Lower lobe of right lung (tissue), 2 donors: Measurements from ENCODE around the gene ATRNL1. TPM values are rescaled to one million over a fixed set of nuclear protein-coding genes. Genes with fewer than 3 reads are reported as not detected.
"Not testable (repeated sequence)": the region's sequence is repeated elsewhere in the genome, so short reads cannot be mapped to it uniquely, and the experiment has no call there.

Source experiments
- ATAC-seq, 2 donors: fragments of 200-7000 bp; cut with Tn5 transposase; one replicate each; pipeline ENCODE4 v1.9.1; 2020 to 2022; ENCODE audit warnings: mild to moderate bottlenecking in 2 of 2, moderate library complexity in 2 of 2
- DNase-seq: peaks from one replicate; pipeline ENCODE4 v3.0.0-alpha.2; 2020
- H3K27ac ChIP-seq: fragments of 200-600 bp; one replicate; pipeline ENCODE4 v1.8.0; 2022
- H3K27me3 ChIP-seq: fragments of 200-600 bp; one replicate; pipeline ENCODE4 v1.8.0; 2022; ENCODE audit warnings: low read depth
- H3K36me3 ChIP-seq: fragments of 200-600 bp; one replicate; pipeline ENCODE4 v1.8.0; 2022; ENCODE audit warnings: mild to moderate bottlenecking
- H3K4me1 ChIP-seq: fragments of 200-600 bp; one replicate; pipeline ENCODE4 v1.8.0; 2022
- H3K4me3 ChIP-seq: fragments of 200-600 bp; one replicate; pipeline ENCODE4 v1.8.0; 2022; ENCODE audit warnings: mild to moderate bottlenecking
- H3K9me3 ChIP-seq: fragments of 200-600 bp; one replicate; pipeline ENCODE4 v1.8.0; 2022
- intact Hi-C: fragments of 100-400 bp; cut with DNase I; formaldehyde crosslinking; loops from one replicate; pipeline ENCODE4 v1.11.0; 2022
- total RNA-seq: library from RNA; stranded (reverse); fragmentation: NEBNext Ultra II Directional; extraction: Animal tissue kit (Norgen Biotek cat#: 25700); gene quantifications from one replicate; pipeline ENCODE4 v1.2.1, GENCODE V29; 2021
- TF ChIP-seq, protein P1 (sequence below): fragments of 200-600 bp; IDR thresholded peaks from one replicate; pipeline ENCODE4 v1.8.0; 2022; ENCODE audit warnings: antibody characterized with exemption, mild to moderate bottlenecking
- donor health status: DM: no; HTN: yes; CAD: no; lungs with severe emphysema.

ATRNL1 gene
- total RNA-seq, 1 donor from 2014 or later = 0.92 TPM

DNA sequence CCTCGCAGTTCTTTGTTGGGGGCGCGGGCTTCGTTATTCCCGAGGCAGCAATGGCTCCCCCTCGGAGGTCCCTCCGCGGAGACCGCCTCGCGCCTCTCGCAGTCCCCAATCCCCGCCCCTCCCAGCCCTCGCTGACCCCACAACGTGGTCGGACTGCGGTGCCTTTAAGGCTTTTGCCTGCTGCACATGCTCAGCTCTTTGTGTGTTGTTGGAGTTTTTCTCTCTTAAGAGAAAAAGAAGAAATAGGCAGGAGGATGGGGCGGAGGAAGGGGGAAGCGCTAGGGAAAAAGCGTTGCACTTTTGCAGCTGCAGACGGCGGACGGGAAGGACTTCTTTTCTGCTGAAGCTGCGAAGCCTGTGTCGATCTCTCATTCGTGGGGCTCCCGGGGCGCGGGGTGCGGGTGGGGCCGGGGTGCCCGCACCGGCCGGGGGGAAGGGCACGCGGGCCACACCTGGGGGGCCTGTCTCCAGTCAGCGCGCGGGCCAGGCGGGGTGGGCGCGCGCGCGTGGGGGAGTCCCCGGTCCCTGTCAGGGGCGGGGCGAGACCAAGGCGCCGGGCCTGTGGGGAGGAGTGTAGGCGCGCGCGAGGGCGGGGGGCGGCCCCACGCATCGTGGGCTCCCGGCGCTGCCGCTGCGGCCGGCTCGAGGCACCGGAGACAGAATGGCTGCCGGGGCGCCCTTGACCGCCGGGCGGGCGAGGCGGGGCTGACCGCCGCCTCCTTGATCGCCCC is 445 bp upstream of the ATRNL1 start:
- ATAC-seq = peak; percentile 53 to 58
- TF ChIP-seq, protein P1, sequence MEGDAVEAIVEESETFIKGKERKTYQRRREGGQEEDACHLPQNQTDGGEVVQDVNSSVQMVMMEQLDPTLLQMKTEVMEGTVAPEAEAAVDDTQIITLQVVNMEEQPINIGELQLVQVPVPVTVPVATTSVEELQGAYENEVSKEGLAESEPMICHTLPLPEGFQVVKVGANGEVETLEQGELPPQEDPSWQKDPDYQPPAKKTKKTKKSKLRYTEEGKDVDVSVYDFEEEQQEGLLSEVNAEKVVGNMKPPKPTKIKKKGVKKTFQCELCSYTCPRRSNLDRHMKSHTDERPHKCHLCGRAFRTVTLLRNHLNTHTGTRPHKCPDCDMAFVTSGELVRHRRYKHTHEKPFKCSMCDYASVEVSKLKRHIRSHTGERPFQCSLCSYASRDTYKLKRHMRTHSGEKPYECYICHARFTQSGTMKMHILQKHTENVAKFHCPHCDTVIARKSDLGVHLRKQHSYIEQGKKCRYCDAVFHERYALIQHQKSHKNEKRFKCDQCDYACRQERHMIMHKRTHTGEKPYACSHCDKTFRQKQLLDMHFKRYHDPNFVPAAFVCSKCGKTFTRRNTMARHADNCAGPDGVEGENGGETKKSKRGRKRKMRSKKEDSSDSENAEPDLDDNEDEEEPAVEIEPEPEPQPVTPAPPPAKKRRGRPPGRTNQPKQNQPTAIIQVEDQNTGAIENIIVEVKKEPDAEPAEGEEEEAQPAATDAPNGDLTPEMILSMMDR = no peak
- intact Hi-C loops = no loop called here
- H3K9me3 ChIP-seq = no peaks in the 10 kb centered on the region
- H3K27ac ChIP-seq = no peak overlapping the region
- no peak for DNase-seq
- H3K4me1 ChIP-seq = peaks cover 16% of the 10 kb centered on the region
- H3K27me3 ChIP-seq = peaks cover 39% of the 10 kb centered on the region
- no peaks in the 10 kb centered on the region for H3K36me3 ChIP-seq
- peak overlapping the region; percentile 60 for H3K4me3 ChIP-seq

DNA sequence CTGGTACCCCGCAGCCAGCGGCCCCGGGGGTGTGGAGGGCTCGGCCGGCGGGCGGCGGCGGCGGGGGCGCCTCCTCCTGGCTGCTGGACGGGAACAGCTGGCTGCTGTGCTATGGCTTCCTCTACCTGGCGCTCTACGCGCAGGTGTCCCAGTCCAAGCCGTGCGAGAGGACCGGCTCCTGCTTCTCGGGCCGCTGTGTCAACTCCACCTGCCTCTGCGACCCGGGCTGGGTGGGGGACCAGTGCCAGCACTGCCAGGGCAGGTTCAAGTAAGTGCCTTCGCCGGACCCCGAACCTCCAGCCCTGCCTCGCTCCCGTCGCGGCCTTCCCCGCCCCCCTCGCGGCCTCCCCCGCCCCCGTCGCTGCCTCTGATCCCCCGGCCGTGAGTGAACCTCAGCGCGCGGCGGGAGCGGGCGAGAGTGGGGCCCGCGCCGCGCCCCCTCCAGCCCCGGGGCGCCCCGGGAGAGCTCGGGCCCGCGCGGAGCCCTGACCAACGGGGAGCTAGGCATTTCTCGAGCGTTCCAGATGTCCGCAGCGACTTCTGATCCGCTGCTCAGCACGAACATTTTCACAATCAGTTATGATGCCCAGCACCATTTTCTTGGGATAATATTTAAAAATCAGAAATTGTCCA is 727 bp downstream of the ATRNL1 start:
- TF ChIP-seq, protein P1 = no peak

DNA sequence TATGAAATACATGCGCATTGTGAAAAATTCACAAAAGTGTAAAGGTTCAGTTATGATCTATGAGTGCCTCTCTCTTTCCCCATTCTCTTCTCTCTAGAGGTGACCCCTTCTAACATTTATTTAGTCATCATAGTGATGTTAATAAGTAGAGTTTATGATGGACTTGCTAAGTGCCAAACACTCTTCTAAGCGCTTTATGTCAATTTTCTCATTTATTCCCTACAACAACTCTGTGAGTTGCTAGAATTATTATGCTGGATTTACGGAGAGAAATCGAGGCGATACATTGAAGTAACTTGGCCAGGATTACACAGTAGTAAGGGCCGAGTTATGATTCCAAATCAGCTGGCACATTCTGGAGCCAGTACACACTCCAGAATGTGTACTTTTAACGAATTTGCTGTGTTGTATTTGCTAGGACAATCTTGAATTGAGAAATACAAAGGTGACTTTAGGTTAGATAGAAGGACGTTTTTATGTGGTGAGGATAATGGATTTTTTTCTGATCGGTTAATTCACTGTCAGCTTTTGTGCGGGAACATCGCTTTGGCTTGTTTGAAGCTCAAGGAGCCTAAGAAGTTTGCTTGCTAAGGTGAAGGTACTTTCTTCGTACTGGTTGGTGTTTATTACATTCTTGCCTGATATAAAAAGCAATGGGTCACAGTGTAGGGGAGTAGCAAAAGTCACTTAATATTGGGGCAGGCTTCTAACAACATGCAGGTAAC is 1.4 kb downstream of the ATRNL1 start:
- H3K36me3 ChIP-seq = no peaks in the 10 kb centered on the region
- ATAC-seq (no peak), DNase-seq (no peak)
- no peaks in the 10 kb centered on the region for H3K9me3 ChIP-seq
- H3K4me3 ChIP-seq = peak overlapping the region; percentile 60
- intact Hi-C loops = no loop called here
- H3K27ac ChIP-seq = no peak overlapping the region
- H3K4me1 ChIP-seq = peaks cover 16% of the 10 kb centered on the region
- TF ChIP-seq, protein P1 = no peak
- H3K27me3 ChIP-seq = peaks cover 39% of the 10 kb centered on the region

More for the DNA sequence above, 727 bp downstream of the ATRNL1 start:
- peak; percentile 49 to 64 for ATAC-seq
- Histone ChIP-seq H3K36me3 (no peaks in the 10 kb centered on the region), H3K27me3 (peaks cover 39% of the 10 kb centered on the region), H3K27ac (no peak overlapping the region), H3K4me3 (peak overlapping the region; percentile 60), H3K4me1 (peaks cover 16% of the 10 kb centered on the region), H3K9me3 (no peaks in the 10 kb centered on the region)
- intact Hi-C loops = no loop called here
- DNase-seq = no peak

DNA sequence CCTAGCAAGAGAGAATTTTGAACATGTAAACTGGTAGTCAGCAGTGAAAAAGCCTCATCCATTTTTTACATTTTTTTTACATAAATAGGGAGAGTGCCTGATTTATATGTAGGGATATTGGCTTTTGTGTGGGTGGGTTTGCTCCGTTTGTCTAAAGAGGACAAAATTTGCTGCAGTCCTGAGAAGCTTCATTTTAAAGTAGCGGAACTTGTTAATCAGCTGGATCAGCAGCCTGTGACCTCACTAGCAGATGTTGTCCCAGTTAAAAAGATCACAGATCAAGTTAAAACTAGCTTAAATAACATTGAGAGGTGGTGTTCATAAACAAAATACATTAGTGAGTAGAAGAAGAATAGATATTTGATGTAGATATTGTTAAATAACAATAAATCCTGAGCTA is 2.6 kb downstream of the ATRNL1 start:
- Histone ChIP-seq H3K36me3 (no peaks in the 10 kb centered on the region), H3K4me1 (peaks cover 16% of the 10 kb centered on the region), H3K9me3 (no peaks in the 10 kb centered on the region), H3K4me3 (no peak overlapping the region), H3K27me3 (peaks cover 39% of the 10 kb centered on the region), H3K27ac (no peak overlapping the region)
- no peak for ATAC-seq
- DNase-seq = no peak
- intact Hi-C loops = no loop called here
- TF ChIP-seq, protein P1 = no peak

DNA sequence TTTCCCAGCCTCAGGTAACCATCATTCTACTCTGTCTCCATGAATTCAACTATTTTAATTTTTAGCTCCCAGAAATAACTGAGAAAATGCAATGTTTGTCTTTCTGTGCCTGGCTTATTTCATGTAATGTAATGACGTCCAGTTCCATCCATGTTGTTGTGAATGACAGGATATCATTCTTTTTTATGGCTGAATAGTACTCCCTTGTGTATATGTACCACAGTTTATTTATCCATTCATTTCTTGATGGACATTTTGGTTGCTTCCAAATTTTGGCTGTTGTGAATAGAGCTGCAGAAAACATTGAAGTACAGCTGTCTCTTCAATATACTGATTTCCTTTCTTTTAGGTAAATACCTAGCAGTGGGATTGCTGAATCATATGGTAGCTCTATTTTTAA is 10.5 kb downstream of the ATRNL1 start:
- Histone ChIP-seq H3K36me3 (no peaks in the 10 kb centered on the region), H3K4me3 (no peak overlapping the region), H3K9me3 (peaks cover 19% of the 10 kb centered on the region), H3K27ac (no peak overlapping the region), H3K4me1 (no peaks in the 10 kb centered on the region), H3K27me3 (no peaks in the 10 kb centered on the region)
- ATAC-seq (no peak), DNase-seq (no peak)
- TF ChIP-seq, protein P1 = no peak
- intact Hi-C loops = no loop called here

DNA sequence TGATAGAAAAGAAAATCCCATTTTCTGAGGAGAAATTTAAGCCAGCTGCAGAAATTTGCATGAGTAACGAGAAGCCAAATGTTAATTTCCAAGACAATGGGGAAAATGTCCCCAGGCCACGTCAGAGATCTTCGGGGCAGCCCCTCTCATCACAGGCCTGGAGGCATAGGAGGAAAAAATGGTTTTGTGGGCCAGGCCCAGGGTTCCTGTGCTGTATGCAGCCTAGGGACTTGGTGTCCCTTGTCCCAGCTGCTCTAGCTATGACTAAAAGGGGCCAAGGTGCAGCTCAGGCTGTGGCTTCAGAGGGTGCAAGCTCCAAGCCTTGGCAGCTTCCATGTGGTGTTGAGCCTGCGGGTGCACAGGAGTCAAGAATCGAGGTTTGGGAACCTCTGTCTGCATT is 12.2 kb downstream of the ATRNL1 start:
- intact Hi-C loops, H3K4me3 ChIP-seq, DNase-seq, H3K27me3 ChIP-seq, H3K36me3 ChIP-seq, ATAC-seq, H3K27ac ChIP-seq, H3K4me1 ChIP-seq: not testable (repeated sequence)
- peaks cover 19% of the 10 kb centered on the region for H3K9me3 ChIP-seq
